ENCODE data around the gene FANCF. TPM values are rescaled to one million over a fixed set of nuclear protein-coding genes. Genes with fewer than 3 reads are reported as not detected.

Gene FANCF
- total RNA-seq, 2 experiments from 2014 or later, result 18.4 to 22.2 TPM

DNA sequence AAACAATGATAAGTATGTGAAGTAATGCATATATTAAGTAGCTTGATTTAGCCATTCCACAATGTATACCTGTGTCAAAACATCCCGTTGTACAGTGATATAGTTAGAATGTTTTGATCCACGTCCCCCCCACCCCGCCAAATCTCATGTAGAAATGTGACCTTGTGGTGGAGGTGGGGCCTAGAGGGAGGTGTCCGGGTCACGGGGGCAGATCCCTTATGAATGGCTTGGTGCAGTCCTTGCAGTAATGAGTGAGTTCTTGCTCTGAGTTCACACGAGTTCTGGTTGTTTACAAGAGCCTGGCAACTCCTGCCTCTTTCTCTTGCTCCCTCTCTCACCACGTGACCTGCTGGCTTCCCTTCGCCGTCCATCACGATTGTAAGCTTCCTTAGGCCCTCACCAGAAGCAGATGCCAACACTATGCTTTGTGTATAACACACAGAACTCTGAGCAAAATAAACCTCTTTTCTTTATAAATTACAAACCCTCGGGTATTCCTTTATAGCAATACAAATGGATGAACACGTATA lies 41.6 kb downstream of the FANCF start:
- TF ChIP-seq, protein P1, sequence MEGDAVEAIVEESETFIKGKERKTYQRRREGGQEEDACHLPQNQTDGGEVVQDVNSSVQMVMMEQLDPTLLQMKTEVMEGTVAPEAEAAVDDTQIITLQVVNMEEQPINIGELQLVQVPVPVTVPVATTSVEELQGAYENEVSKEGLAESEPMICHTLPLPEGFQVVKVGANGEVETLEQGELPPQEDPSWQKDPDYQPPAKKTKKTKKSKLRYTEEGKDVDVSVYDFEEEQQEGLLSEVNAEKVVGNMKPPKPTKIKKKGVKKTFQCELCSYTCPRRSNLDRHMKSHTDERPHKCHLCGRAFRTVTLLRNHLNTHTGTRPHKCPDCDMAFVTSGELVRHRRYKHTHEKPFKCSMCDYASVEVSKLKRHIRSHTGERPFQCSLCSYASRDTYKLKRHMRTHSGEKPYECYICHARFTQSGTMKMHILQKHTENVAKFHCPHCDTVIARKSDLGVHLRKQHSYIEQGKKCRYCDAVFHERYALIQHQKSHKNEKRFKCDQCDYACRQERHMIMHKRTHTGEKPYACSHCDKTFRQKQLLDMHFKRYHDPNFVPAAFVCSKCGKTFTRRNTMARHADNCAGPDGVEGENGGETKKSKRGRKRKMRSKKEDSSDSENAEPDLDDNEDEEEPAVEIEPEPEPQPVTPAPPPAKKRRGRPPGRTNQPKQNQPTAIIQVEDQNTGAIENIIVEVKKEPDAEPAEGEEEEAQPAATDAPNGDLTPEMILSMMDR (conservative IDR thresholded peaks at IDR 0.05; ENCODE audit: low read length), result no peak
- no peak for TF ChIP-seq EZH2phosphoT487 (IDR thresholded peaks at IDR 0.05; ENCODE audit: borderline replicate concordance, low read depth, low read length)
- DNase-seq (ENCODE audit: low spot score), result no peak
- Histone ChIP-seq H4K20me1 (ENCODE audit: insufficient read depth, low read length) (no peaks in the 10 kb centered on the region), H3K79me2 (ENCODE audit: insufficient read depth, low read depth, low read length) (no peaks in the 10 kb centered on the region), H3K9me2 (ENCODE audit: insufficient read depth, low read length) (no peaks in the 10 kb centered on the region), H2AFZ (ENCODE audit: low read length) (no peak overlapping the region), H3K9me3 (ENCODE audit: low read length) (no peaks in the 10 kb centered on the region), H3K27ac (ENCODE audit: low read depth, low read length, poor library complexity, severe bottlenecking) (no peak overlapping the region), H3K36me3 (ENCODE audit: insufficient read depth, low read length) (no peaks in the 10 kb centered on the region), H3K4me2 (ENCODE audit: low read length) (no peak overlapping the region), H3K4me3 (ENCODE audit: low read depth, low read length, poor library complexity, severe bottlenecking) (no peak overlapping the region), H3K4me1 (ENCODE audit: insufficient read depth, low read length, poor library complexity, severe bottlenecking) (no peaks in the 10 kb centered on the region)
- no TSS peak for BruUV-seq (replicated peaks)
- intact Hi-C loops (cut with micrococcal nuclease; ENCODE audit: unreplicated experiment), result no loop called here
- ChIA-PET POLR2A (no interaction called here), CTCF (ENCODE audit: unreplicated experiment) (no interaction called here)

DNA sequence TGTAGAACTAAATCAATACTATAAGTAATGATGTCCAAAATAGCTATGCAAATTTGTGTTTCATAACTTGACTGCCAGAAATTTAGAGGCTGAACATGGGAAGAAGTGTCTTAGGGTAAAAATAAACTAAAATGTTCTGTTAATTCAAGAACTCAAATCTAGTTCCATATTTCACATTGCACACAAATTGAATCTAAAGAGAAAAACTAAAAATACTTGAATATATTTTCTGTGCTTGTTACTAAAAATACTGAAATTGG lies 43.5 kb downstream of the FANCF start:
- Histone ChIP-seq H3K9me2 (ENCODE audit: insufficient read depth, low read length) (no peaks in the 10 kb centered on the region), H3K79me2 (ENCODE audit: insufficient read depth, low read depth, low read length) (no peaks in the 10 kb centered on the region), H3K27ac (ENCODE audit: low read depth, low read length, poor library complexity, severe bottlenecking) (no peak overlapping the region), H2AFZ (ENCODE audit: low read length) (no peak overlapping the region), H3K4me2 (ENCODE audit: low read length) (no peak overlapping the region), H3K9me3 (ENCODE audit: low read length) (no peaks in the 10 kb centered on the region), H3K4me1 (ENCODE audit: insufficient read depth, low read length, poor library complexity, severe bottlenecking) (no peaks in the 10 kb centered on the region), H3K4me3 (ENCODE audit: low read depth, low read length, poor library complexity, severe bottlenecking) (no peak overlapping the region), H4K20me1 (ENCODE audit: insufficient read depth, low read length) (no peaks in the 10 kb centered on the region), H3K36me3 (ENCODE audit: insufficient read depth, low read length) (no peaks in the 10 kb centered on the region)
- POLR2A ChIA-PET, result interaction anchor here (0.6 to 1.2 kb wide), 3 partner anchors 8 to 84 kb away, joined by 3 to 4 read pairs (median 3); partner anchors contain the start of gene GAS2
- DNase-seq (ENCODE audit: low spot score), result no peak
- no peak for TF ChIP-seq EZH2phosphoT487 (IDR thresholded peaks at IDR 0.05; ENCODE audit: borderline replicate concordance, low read depth, low read length)
- TF ChIP-seq, protein P1 (conservative IDR thresholded peaks at IDR 0.05; ENCODE audit: low read length), result no peak
- BruUV-seq (replicated peaks), result no TSS peak
- intact Hi-C loops (cut with micrococcal nuclease; ENCODE audit: unreplicated experiment), result no loop called here
- CTCF ChIA-PET (ENCODE audit: unreplicated experiment), result no interaction called here

- no peak overlapping the region for H2AFZ ChIP-seq (ENCODE audit: low read length)
- no peaks in the 10 kb centered on the region for H3K36me3 ChIP-seq (ENCODE audit: insufficient read depth, low read length)
- no peak overlapping the region for H3K4me3 ChIP-seq (ENCODE audit: low read depth, low read length, poor library complexity, severe bottlenecking)
- no peaks in the 10 kb centered on the region for H4K20me1 ChIP-seq (ENCODE audit: insufficient read depth, low read length)
- no peak for DNase-seq (ENCODE audit: low spot score)
- H3K4me2 ChIP-seq (ENCODE audit: low read length), result no peak overlapping the region
- intact Hi-C loops (cut with micrococcal nuclease; ENCODE audit: unreplicated experiment), result no loop called here
- no peaks in the 10 kb centered on the region for H3K79me2 ChIP-seq (ENCODE audit: insufficient read depth, low read depth, low read length)
- BruUV-seq (replicated peaks), result no TSS peak
- ChIA-PET CTCF (ENCODE audit: unreplicated experiment) (no interaction called here), POLR2A (interaction anchor here (0.6 to 1.2 kb wide), 3 partner anchors 9 to 85 kb away, joined by 3 to 4 read pairs (median 3); partner anchors contain the start of gene GAS2)
- H3K27ac ChIP-seq (ENCODE audit: low read depth, low read length, poor library complexity, severe bottlenecking), result no peak overlapping the region
- no peaks in the 10 kb centered on the region for H3K4me1 ChIP-seq (ENCODE audit: insufficient read depth, low read length, poor library complexity, severe bottlenecking)
- no peak for TF ChIP-seq EZH2phosphoT487 (IDR thresholded peaks at IDR 0.05; ENCODE audit: borderline replicate concordance, low read depth, low read length)
- TF ChIP-seq, protein P1 (conservative IDR thresholded peaks at IDR 0.05; ENCODE audit: low read length), result no peak
- H3K9me2 ChIP-seq (ENCODE audit: insufficient read depth, low read length), result no peaks in the 10 kb centered on the region
- no peaks in the 10 kb centered on the region for H3K9me3 ChIP-seq (ENCODE audit: low read length)
Observed at GRCh38 chr11:22581354-22582150, 44.1 kb downstream of the FANCF start.

Data from OCI-LY7 (cell line).